ENCODE data around the gene UGT1A10. TPM values are rescaled to one million over a fixed set of nuclear protein-coding genes. Genes with fewer than 3 reads are reported as not detected.

Gene UGT1A10
- total RNA-seq, 2 experiments from 2014 or later = not detected

DNA sequence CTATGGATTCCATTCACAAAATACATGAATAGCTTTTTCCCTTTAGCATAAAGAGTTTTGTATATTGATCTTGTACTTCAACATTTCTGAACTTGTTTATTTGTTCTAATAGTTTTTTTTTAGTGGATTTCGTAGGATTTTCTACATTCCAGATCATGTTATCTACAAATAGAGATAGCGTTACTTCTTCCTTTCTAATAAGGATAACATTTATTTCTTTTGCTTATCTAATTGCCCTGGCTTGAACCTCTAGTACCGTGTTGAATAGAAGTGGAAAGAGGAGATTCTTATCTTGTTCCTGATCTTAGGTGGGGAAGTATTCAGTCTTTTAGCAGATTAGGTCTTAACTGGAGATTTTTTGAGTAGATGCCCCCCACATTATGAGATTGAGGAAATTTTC, 66.0 kb downstream of the UGT1A10 start:
- ChIA-PET CTCF (no interaction called here), POLR2A (no interaction called here)
- intact Hi-C loops (cut with micrococcal nuclease) = no loop called here
- Mint-ChIP-seq H3K27ac (no peak overlapping the region), H3K9me3 (no peaks in the 10 kb centered on the region), H3K36me3 (no peaks in the 10 kb centered on the region), H3K4me1 (ENCODE audit: low read depth) (no peaks in the 10 kb centered on the region), H3K27me3 (peaks cover 8% of the 10 kb centered on the region), H3K4me3 (no peak overlapping the region)
- DNase-seq = no peak

DNA sequence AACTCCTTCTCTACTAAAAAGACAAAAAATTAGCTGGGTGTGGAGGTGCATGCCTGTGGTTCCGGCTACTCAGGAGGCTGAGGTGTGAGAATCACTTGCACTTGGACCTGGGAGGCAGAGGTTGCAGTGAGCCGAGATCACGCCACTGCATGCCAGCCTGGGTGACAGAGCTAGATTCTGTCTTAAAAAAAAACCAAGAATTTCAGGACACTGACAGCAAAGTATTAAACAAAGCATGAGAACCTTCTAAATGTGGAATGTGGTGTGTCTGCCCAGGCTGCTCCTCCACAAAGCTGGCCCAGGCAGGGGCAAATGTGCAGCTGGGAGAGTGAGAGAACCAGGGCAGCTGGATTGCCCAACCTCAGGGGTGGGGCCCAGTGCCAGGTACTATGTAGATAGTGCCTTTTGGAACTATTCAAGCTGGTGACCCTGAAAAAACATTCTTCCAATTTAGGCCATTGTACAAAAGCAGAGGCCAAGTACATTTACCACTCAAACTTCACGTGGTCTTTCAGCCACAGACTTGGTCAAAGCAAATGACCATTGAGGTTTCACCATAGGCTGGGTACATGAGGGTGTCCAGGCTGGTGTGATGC, 69.8 kb downstream of the UGT1A10 start:
- ChIA-PET POLR2A (no interaction called here), CTCF (no interaction called here)
- intact Hi-C loops (cut with micrococcal nuclease) = no loop called here
- no peaks in the 10 kb centered on the region for H3K9me3 Mint-ChIP-seq
- H3K27me3 Mint-ChIP-seq = peaks cover 9% of the 10 kb centered on the region
- no peak overlapping the region for H3K27ac Mint-ChIP-seq
- no peak for DNase-seq
- no peaks in the 10 kb centered on the region for H3K4me1 Mint-ChIP-seq (ENCODE audit: low read depth)
- H3K36me3 Mint-ChIP-seq = no peaks in the 10 kb centered on the region
- H3K4me3 Mint-ChIP-seq = no peak overlapping the region

DNA sequence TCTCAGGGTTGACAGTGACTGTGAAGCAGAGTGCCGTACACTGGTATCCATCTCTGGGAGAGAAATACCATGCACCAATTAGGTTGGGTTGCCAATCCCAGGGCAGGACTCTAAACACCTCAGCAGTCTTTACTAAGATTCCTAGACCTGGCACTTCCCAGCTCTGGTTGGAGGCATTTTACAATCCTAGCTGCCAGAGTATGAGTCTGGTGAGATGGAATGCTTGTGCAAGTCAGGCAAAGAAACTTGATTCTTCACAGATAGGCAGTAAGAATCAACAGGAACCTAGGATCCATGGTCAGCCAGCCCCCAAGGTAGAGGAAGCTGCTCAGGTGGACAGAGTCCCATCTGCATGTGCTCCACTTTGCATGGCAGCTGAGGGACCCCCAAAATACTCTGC, 70.5 kb downstream of the UGT1A10 start:
- intact Hi-C loops (cut with micrococcal nuclease) = no loop called here
- H3K9me3 Mint-ChIP-seq = no peaks in the 10 kb centered on the region
- ChIA-PET CTCF (no interaction called here), POLR2A (no interaction called here)
- H3K4me1 Mint-ChIP-seq (ENCODE audit: low read depth) = no peaks in the 10 kb centered on the region
- H3K27me3 Mint-ChIP-seq = peaks cover 12% of the 10 kb centered on the region
- no peaks in the 10 kb centered on the region for H3K36me3 Mint-ChIP-seq
- no peak for DNase-seq
- H3K4me3 Mint-ChIP-seq = no peak overlapping the region
- H3K27ac Mint-ChIP-seq = no peak overlapping the region

DNA sequence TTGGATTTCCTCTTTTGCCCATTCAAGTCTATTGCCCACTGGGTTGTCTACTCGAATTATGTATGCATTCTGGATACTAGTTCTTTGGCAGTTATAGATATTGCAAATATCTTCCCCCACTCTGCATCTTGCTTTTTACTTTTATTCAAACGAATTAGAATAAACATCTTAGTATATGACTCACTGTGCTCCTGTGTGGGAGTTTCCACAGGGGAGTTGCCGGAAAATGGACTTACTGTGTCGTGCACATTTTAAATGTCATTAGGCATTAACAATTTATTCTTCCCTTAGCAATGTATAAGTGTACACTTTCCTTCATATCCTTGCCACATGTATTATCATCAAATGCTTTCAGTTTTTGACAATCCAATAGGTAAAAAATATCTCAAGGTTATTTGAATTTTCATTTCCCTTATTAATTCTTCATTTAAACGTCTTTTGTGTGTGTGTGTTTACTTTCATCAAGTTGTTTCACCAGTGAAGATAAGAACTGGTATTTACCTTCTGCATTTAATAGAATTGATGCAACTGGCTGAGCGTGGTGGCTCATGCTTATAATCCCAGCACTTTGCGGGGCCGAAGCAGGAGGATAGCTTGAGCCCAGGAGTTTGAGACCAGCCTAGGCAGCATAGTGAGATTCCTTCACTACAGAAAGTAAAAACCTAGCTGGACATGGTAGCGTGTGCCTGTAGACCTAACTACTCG, 71.8 kb downstream of the UGT1A10 start:
- no peaks in the 10 kb centered on the region for H3K4me1 Mint-ChIP-seq (ENCODE audit: low read depth)
- H3K27ac Mint-ChIP-seq = no peak overlapping the region
- DNase-seq = no peak
- intact Hi-C loops (cut with micrococcal nuclease) = no loop called here
- H3K4me3 Mint-ChIP-seq = no peak overlapping the region
- H3K9me3 Mint-ChIP-seq = no peaks in the 10 kb centered on the region
- ChIA-PET CTCF (no interaction called here), POLR2A (no interaction called here)
- H3K36me3 Mint-ChIP-seq = no peaks in the 10 kb centered on the region
- peaks cover 17% of the 10 kb centered on the region for H3K27me3 Mint-ChIP-seq

DNA sequence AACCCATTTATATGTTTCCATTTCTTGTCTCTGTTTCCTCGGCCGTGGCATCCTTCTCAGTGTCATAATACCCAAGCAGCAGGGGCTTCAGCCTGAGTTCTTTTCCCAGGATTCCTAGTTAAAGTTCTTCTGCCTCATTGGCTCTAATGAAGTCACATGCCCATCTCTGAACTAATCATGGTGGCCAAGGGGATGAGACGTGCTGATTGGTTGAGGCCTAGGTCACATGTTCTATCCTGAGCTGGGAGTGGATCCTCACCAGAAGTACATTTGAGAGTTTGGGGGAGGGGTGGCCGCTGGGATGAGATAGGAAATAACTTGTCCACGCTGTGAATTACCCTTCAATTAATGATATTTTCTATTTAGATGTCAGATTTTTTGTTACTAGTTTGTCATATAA, 72.7 kb downstream of the UGT1A10 start:
- H3K9me3 Mint-ChIP-seq = no peaks in the 10 kb centered on the region
- no peaks in the 10 kb centered on the region for H3K4me1 Mint-ChIP-seq (ENCODE audit: low read depth)
- no peak for DNase-seq
- ChIA-PET POLR2A (no interaction called here), CTCF (no interaction called here)
- peaks cover 23% of the 10 kb centered on the region for H3K27me3 Mint-ChIP-seq
- H3K27ac Mint-ChIP-seq = no peak overlapping the region
- intact Hi-C loops (cut with micrococcal nuclease) = no loop called here
- H3K4me3 Mint-ChIP-seq = no peak overlapping the region
- H3K36me3 Mint-ChIP-seq = no peaks in the 10 kb centered on the region

DNA sequence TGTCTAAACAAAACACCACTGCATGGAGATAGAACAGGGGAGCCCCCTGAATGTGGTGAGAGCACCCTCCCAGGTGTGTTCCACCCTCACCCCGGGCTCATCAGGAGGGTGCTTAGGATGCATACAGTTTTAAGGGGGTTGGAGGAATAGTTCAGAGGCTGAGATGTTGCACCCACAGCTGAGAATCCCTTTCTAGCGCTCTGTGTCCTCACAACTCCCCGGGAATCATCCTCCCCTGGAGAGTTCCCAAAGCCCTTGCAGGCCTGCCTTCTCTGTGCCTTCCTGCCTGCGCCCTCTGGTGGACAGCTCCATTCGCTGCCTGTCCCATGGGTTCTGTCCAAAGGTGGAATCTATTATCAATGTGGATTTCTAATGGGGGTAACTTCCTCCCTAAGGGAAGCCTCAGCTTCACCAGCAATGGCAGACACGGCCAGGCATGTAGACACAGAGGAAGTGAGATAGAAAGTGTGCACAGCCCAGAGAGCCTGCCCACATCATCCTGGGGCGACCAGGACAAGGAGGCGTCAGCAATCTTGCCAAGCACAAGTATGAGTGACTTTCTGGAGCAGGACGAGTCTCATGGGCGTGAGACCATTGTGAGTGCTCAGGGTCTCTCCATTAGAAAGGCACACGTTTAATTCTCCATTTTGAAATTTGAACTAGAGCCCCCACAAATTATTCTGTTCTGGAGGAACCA, 75.2 kb downstream of the UGT1A10 start:
- Mint-ChIP-seq H3K4me3 (no peak overlapping the region), H3K9me3 (no peaks in the 10 kb centered on the region), H3K4me1 (ENCODE audit: low read depth) (no peaks in the 10 kb centered on the region), H3K27ac (no peak overlapping the region), H3K36me3 (no peaks in the 10 kb centered on the region), H3K27me3 (peaks cover 29% of the 10 kb centered on the region)
- CTCF ChIA-PET = interaction anchor here (0.7 to 2.6 kb wide), 9 partner anchors 8 to 268 kb away, joined by 3 to 6 read pairs (median 3); partner anchors contain the start of gene UGT1A6
- intact Hi-C loops (cut with micrococcal nuclease) = loop anchor here (10.0 kb wide), 1 partner anchor 307 kb away; no protein-coding TSS in a partner anchor
- POLR2A ChIA-PET = no interaction called here
- peak; percentile 75 for DNase-seq

DNA sequence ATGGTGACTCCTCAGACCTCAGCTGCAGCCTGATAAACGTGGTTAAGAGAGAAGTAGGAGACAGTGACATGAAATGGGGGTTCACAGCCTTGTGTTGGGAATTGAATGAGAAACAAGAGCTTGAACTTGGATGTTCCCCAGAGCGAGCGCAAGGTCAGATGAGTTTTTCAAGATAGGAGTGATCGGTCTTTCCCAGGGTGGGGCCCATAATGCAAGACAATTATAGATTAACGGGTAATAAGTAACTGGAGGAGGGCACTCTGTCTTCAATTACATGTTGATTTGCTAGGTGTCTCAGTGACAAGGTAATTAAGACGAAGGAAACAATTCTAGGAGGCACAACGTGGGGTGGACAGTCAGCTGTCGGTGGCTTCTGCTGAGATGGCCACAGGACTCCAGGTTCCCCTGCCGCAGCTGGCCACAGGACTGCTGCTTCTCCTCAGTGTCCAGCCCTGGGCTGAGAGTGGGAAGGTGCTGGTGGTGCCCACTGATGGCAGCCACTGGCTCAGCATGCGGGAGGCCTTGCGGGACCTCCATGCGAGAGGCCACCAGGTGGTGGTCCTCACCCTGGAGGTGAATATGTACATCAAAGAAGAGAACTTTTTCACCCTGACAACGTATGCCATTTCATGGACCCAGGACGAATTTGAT, 76.5 kb downstream of the UGT1A10 start, which contains the start of gene UGT1A5:
Gene UGT1A5, plus strand, starts transcription at position 297 of the 651 bp plus-strand sequence. Its CDS starts 85 bp downstream, at position 382.
- H3K36me3 Mint-ChIP-seq = no peaks in the 10 kb centered on the region
- intact Hi-C loops (cut with micrococcal nuclease) = loop anchor here (10.0 kb wide), 1 partner anchor 308 kb away; no protein-coding TSS in a partner anchor
- H3K9me3 Mint-ChIP-seq = no peaks in the 10 kb centered on the region
- H3K27me3 Mint-ChIP-seq = peaks cover 30% of the 10 kb centered on the region
- no peaks in the 10 kb centered on the region for H3K4me1 Mint-ChIP-seq (ENCODE audit: low read depth)
- no peak for DNase-seq
- POLR2A ChIA-PET = no interaction called here
- H3K27ac Mint-ChIP-seq = no peak within 1 kb of the TSS
- CTCF ChIA-PET = interaction anchor here (2.6 kb wide), 1 partner anchor 111 kb away, joined by 6 read pairs; no protein-coding TSS in a partner anchor
- no peak within 1 kb of the TSS for H3K4me3 Mint-ChIP-seq

DNA sequence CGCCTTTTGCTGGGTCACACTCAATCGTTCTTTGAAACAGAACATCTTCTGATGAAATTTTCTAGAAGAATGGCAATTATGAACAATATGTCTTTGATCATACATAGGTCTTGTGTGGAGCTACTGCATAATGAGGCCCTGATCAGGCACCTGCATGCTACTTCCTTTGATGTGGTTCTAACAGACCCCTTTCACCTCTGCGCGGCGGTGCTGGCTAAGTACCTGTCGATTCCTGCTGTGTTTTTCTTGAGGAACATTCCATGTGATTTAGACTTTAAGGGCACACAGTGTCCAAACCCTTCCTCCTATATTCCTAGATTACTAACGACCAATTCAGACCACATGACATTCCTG, 77.0 kb downstream of the UGT1A10 start:
- ChIA-PET POLR2A (no interaction called here), CTCF (interaction anchor here (2.6 kb wide), 1 partner anchor 111 kb away, joined by 6 read pairs; no protein-coding TSS in a partner anchor)
- no peaks in the 10 kb centered on the region for H3K9me3 Mint-ChIP-seq
- H3K4me1 Mint-ChIP-seq (ENCODE audit: low read depth) = no peaks in the 10 kb centered on the region
- intact Hi-C loops (cut with micrococcal nuclease) = loop anchor here (10.0 kb wide), 1 partner anchor 308 kb away; no protein-coding TSS in a partner anchor
- no peak for DNase-seq
- H3K27ac Mint-ChIP-seq = no peak overlapping the region
- H3K27me3 Mint-ChIP-seq = peaks cover 30% of the 10 kb centered on the region
- no peaks in the 10 kb centered on the region for H3K36me3 Mint-ChIP-seq
- no peak overlapping the region for H3K4me3 Mint-ChIP-seq

DNA sequence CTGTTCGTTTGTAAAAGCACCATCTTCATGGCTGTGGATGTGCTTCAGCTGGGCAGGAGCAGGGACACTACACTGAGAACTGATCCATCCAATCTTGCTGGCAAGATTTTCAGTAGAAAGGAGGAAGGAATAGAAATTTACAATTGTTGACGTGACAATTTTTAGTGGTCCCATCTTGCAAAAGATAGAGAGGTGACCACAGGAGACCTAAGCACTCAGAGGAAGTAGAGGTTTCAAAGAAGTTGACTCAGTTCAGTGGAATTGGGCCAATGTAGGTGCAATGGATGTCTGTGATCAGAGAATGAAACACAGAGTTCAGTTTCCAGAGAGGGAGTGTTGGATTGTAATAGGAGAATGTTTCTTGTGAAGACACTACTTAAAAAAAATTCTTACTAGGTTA, 77.9 kb downstream of the UGT1A10 start:
- Mint-ChIP-seq H3K27me3 (peaks cover 33% of the 10 kb centered on the region), H3K36me3 (no peaks in the 10 kb centered on the region), H3K27ac (no peak overlapping the region), H3K4me1 (ENCODE audit: low read depth) (no peaks in the 10 kb centered on the region), H3K4me3 (no peak overlapping the region), H3K9me3 (no peaks in the 10 kb centered on the region)
- CTCF ChIA-PET = no interaction called here
- intact Hi-C loops (cut with micrococcal nuclease) = loop anchor here (10.0 kb wide), 1 partner anchor 309 kb away; no protein-coding TSS in a partner anchor
- POLR2A ChIA-PET = no interaction called here
- DNase-seq = no peak

DNA sequence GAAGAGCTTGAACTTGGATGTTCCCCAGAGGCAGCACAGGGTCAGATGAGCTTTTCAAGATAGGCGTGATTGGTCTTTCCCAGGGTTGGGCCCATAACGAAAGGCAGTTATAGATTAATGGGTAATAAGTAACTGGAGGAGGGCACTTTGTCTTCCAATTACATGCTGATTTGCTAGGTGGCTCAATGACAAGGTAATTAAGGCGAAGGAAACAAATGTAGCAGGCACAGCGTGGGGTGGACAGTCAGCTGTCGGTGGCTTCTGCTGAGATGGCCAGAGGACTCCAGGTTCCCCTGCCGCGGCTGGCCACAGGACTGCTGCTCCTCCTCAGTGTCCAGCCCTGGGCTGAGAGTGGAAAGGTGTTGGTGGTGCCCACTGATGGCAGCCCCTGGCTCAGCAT, 82.3 kb downstream of the UGT1A10 start, which contains the start of gene UGT1A4:
Gene UGT1A4, plus strand, starts transcription at position 185 of the 400 bp plus-strand sequence. Its CDS starts 85 bp downstream, at position 270.
- no peak for DNase-seq
- POLR2A ChIA-PET = no interaction called here
- CTCF ChIA-PET = interaction anchor here (1.1 kb wide), 1 partner anchor 727 kb away, joined by 3 read pairs; no protein-coding TSS in a partner anchor
- no peak within 1 kb of the TSS for H3K4me3 Mint-ChIP-seq
- H3K4me1 Mint-ChIP-seq (ENCODE audit: low read depth) = no peaks in the 10 kb centered on the region
- no peaks in the 10 kb centered on the region for H3K36me3 Mint-ChIP-seq
- H3K27ac Mint-ChIP-seq = no peak within 1 kb of the TSS
- no peaks in the 10 kb centered on the region for H3K9me3 Mint-ChIP-seq
- peaks cover 30% of the 10 kb centered on the region for H3K27me3 Mint-ChIP-seq
- intact Hi-C loops (cut with micrococcal nuclease) = loop anchor here (10.0 kb wide), 1 partner anchor 314 kb away; no protein-coding TSS in a partner anchor

DNA sequence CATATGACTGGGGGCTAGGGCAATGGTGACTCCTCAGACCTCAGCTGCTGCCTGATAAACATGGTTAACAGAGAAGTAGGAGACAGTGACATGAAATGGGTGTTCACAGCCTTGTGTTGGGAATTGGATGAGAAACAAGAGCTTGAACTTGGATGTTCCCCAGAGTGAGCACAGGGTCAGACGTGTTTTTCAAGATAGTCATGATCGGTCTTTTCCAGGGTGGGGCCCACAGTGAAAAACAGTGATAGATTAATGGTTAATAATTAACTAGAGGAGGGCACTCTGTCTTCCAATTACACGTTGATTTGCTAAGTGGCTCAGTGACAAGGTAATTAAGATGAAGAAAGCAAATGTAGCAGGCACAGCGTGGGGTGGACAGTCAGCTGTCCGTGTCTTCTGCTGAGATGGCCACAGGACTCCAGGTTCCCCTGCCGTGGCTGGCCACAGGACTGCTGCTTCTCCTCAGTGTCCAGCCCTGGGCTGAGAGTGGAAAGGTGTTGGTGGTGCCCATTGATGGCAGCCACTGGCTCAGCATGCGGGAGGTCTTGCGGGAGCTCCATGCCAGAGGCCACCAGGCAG, 92.6 kb downstream of the UGT1A10 start, which contains the start of gene UGT1A3:
Gene UGT1A3, plus strand, starts transcription at position 320 of the 579 bp plus-strand sequence. Its CDS starts 85 bp downstream, at position 405.
- Mint-ChIP-seq H3K4me3 (no peak within 1 kb of the TSS), H3K27ac (no peak within 1 kb of the TSS), H3K27me3 (peaks cover 16% of the 10 kb centered on the region), H3K4me1 (ENCODE audit: low read depth) (no peaks in the 10 kb centered on the region), H3K36me3 (no peaks in the 10 kb centered on the region), H3K9me3 (no peaks in the 10 kb centered on the region)
- CTCF ChIA-PET = interaction anchor here (1.0 kb wide), 1 partner anchor 17 kb away, joined by 3 read pairs; no protein-coding TSS in a partner anchor
- POLR2A ChIA-PET = no interaction called here
- intact Hi-C loops (cut with micrococcal nuclease) = no loop called here
- no peak for DNase-seq
